Psoas muscle (tissue), 8 donors: ENCODE results near the gene PRR23E. TPM values are rescaled to one million over a fixed set of nuclear protein-coding genes. Genes with fewer than 3 reads are reported as not detected.
A peak's percentile ranks its signal among the peaks of the same experiment; 100 is the strongest.

ENCODE experiments used
- ATAC-seq, 4 donors: fragments of 200-7000 bp; cut with Tn5 transposase; one replicate each; pipeline ENCODE4 v1.9.1; 2020; ENCODE audit warnings: moderate library complexity in 3 of 4, mild to moderate bottlenecking in 2 of 4
- DNase-seq, 2 donors: peaks; one replicate each; pipeline ENCODE4 v3.0.0-alpha.2; 2020
- H3K27ac ChIP-seq: fragments of 200-600 bp; one replicate; pipeline ENCODE4 v1.8.0; 2022
- H3K27me3 ChIP-seq, 3 donors: fragments of 200-600 bp in 1 of 3; one replicate each; pipeline versions ENCODE4 v1.6.1 to v1.8.0; 2013 to 2022; ENCODE audit warnings: low read length in 2 of 3, mild to moderate bottlenecking in 2 of 3, moderate library complexity in 1 of 3; ENCODE audit not compliant: insufficient read depth in 3 of 3
- H3K36me3 ChIP-seq, 2 donors: fragments of 200-600 bp in 1 of 2; one replicate each; pipeline versions ENCODE4 v1.6.1 to v1.8.0; 2013 to 2022; ENCODE audit warnings: low read depth in 1 of 2, mild to moderate bottlenecking in 1 of 2, moderate library complexity in 1 of 2; ENCODE audit not compliant: insufficient read depth in 1 of 2
- H3K4me1 ChIP-seq: fragments of 200-600 bp; one replicate; pipeline ENCODE4 v1.8.0; 2022
- H3K4me3 ChIP-seq: fragments of 200-600 bp; one replicate; pipeline ENCODE4 v1.8.0; 2022; ENCODE audit warnings: mild to moderate bottlenecking
- H3K9me3 ChIP-seq: fragments of 200-600 bp; one replicate; pipeline ENCODE4 v1.8.0; 2022
- CTCF ChIP-seq: fragments of 200-600 bp; IDR thresholded peaks from one replicate; pipeline ENCODE4 v1.8.0; 2022; ENCODE audit warnings: antibody characterized with exemption
- WGBS, 3 donors: extraction: QIAGEN DNeasy Blood & Tissue Kit; methylation state at CpG; one replicate each; pipeline versions ENCODE4 v1.1.6 to v1.1.7; 2013; 5-methylcytosine and 5-hydroxymethylcytosine counted together
- intact Hi-C, 2 donors: fragments of 100-400 bp; cut with DNase I; formaldehyde crosslinking; loops; one replicate each; pipeline versions ENCODE4 v1.11.0 to v1.14.2; 2022
- polyA plus RNA-seq, 3 donors: library from polyadenylated mRNA; stranded (reverse); fragments of 200-250 nt; gene quantifications; one replicate each; pipeline ENCODE4 v1.2.3, GENCODE V29; 2013
- total RNA-seq, 4 donors: library from RNA; stranded (reverse); fragmentation: NEBNext Ultra II Directional in 2 of 4; extraction: Animal tissue kit (Norgen Biotek cat#: 25700) in 2 of 4; gene quantifications; one replicate each; pipeline versions ENCODE4 v1.2.1 to v1.2.4, GENCODE V29; 2021 to 2023
- donor health status: healthy with polysubstance abuse.
- donor health status: DM: no; HTN: no; CAD: no; lungs with moderate emphysema.
- donor health status: Bipolar disorder and iron deficiency.
- donor health status: healthy.
- donor health status: DM: yes; HTN: yes; CAD: no.
- donor health status: DM: no; HTN: no; CAD: no.
- donor health status: DM: no; HTN: no; CAD: no.
- donor health status: DM: yes; HTN: yes; CAD: no.

Gene PRR23E
- total and polyA plus RNA-seq, 7 donors, result not detected

- TF ChIP-seq CTCF, result no peak
- no peaks in the 10 kb centered on the region for H3K4me1 ChIP-seq
- peaks cover 0 to 13% (median 4%) of the 10 kb centered on the region in 3 donors for H3K27me3 ChIP-seq
- WGBS, 3 donors, result 49 to 56% (median 51%) methylated on average over 8 of the region's 8 CpGs
- intact Hi-C loops, result no loop called here
- H3K4me3 ChIP-seq, result no peak overlapping the region
- H3K9me3 ChIP-seq, result no peaks in the 10 kb centered on the region
- no peak overlapping the region for H3K27ac ChIP-seq
- ATAC-seq (no peak), DNase-seq (no peak)
- H3K36me3 ChIP-seq, result no peaks in the 10 kb centered on the region
Observed at GRCh38 chr3:127224118-127224517, 31.2 kb downstream of the PRR23E start.

GRCh38 chr3:127226457-127226856, 33.5 kb downstream of the PRR23E start:
- Histone ChIP-seq H3K36me3 (no peaks in the 10 kb centered on the region), H3K27ac (no peak overlapping the region), H3K4me1 (no peaks in the 10 kb centered on the region), H3K9me3 (peaks cover 3% of the 10 kb centered on the region), H3K27me3 (peaks cover 0 to 6% (median 2%) of the 10 kb centered on the region in 3 donors), H3K4me3 (no peak overlapping the region)
- TF ChIP-seq CTCF, result no peak
- DNase-seq (no peak), ATAC-seq (peak in 3 of 4 donors; percentile 32 to 64 (median 37))
- WGBS, 3 donors, result 26 to 59% (median 55%) methylated on average over 3 of the region's 3 CpGs
- intact Hi-C loops, result no loop called here

- H3K4me3 ChIP-seq, result no peak overlapping the region
- H3K9me3 ChIP-seq, result peaks cover 3% of the 10 kb centered on the region
- H3K36me3 ChIP-seq, result no peaks in the 10 kb centered on the region
- intact Hi-C loops, result no loop called here
- DNase-seq, result peak in 1 of 2 donors; percentile 68
- H3K27ac ChIP-seq, result no peak overlapping the region
- peaks cover 0 to 4% (median under 1%) of the 10 kb centered on the region in 3 donors for H3K27me3 ChIP-seq
- 20 to 46% (median 33%) methylated on average over 20 to 21 of the region's 22 CpGs for whole genome bisulfite sequencing, 3 donors
- peak; percentile 42 to 87 (median 78) for ATAC-seq
- no peaks in the 10 kb centered on the region for H3K4me1 ChIP-seq
- no peak for TF ChIP-seq CTCF
Observed at GRCh38 chr3:127226946-127227842, 34.3 kb downstream of the PRR23E start.

GRCh38 chr3:127228866-127229265, 35.9 kb downstream of the PRR23E start:
- Histone ChIP-seq H3K9me3 (peaks cover 3% of the 10 kb centered on the region), H3K4me1 (no peaks in the 10 kb centered on the region), H3K36me3 (no peaks in the 10 kb centered on the region), H3K27ac (no peak overlapping the region), H3K27me3 (peaks cover 0 to 4% (median 0%) of the 10 kb centered on the region in 3 donors), H3K4me3 (no peak overlapping the region)
- WGBS, 3 donors, result 77 to 90% (median 89%) methylated on average over 2 of the region's 2 CpGs
- ATAC-seq (no peak), DNase-seq (no peak)
- no peak for TF ChIP-seq CTCF
- intact Hi-C loops, result no loop called here
